ENCODE results near the gene ZNF292. TPM values are rescaled to one million over a fixed set of nuclear protein-coding genes. Genes with fewer than 3 reads are reported as not detected.

The ZNF292 gene
- total RNA-seq, 1 donor from 2014 or later: 43.1 TPM

- H3K4me3 ChIP-seq: no peak overlapping the region
- no peak overlapping the region for H3K27ac ChIP-seq
- H3K27me3 ChIP-seq (ENCODE audit: low read depth): no peaks in the 10 kb centered on the region
- no peaks in the 10 kb centered on the region for H3K9me3 ChIP-seq
- no peak for TF ChIP-seq CTCF (IDR thresholded peaks at IDR 0.05)
- H3K4me1 ChIP-seq: no peaks in the 10 kb centered on the region
- H3K36me3 ChIP-seq: no peaks in the 10 kb centered on the region
- ATAC-seq (no peak), DNase-seq (no peak)
- intact Hi-C loops (cut with DNase I): no loop called here
These were observed 127.4 kb downstream of the ZNF292 start for GRCh38 chr6:87282743-87283142.

GRCh38 chr6:87283461-87283860 is 128.1 kb downstream of the ZNF292 start:
- no peak for TF ChIP-seq CTCF (IDR thresholded peaks at IDR 0.05)
- no peaks in the 10 kb centered on the region for H3K9me3 ChIP-seq
- no peak for ATAC-seq
- no peaks in the 10 kb centered on the region for H3K4me1 ChIP-seq
- no peaks in the 10 kb centered on the region for H3K27me3 ChIP-seq (ENCODE audit: low read depth)
- intact Hi-C loops (cut with DNase I): no loop called here
- H3K27ac ChIP-seq: no peak overlapping the region
- DNase-seq: no peak
- H3K4me3 ChIP-seq: no peak overlapping the region
- no peaks in the 10 kb centered on the region for H3K36me3 ChIP-seq

- H3K36me3 ChIP-seq: no peaks in the 10 kb centered on the region
- H3K27ac ChIP-seq: no peak overlapping the region
- no peaks in the 10 kb centered on the region for H3K9me3 ChIP-seq
- peaks cover 7% of the 10 kb centered on the region for H3K27me3 ChIP-seq (ENCODE audit: low read depth)
- DNase-seq: no peak
- no peak for TF ChIP-seq CTCF (IDR thresholded peaks at IDR 0.05)
- intact Hi-C loops (cut with DNase I): no loop called here
- no peaks in the 10 kb centered on the region for H3K4me1 ChIP-seq
- ATAC-seq: no peak
- H3K4me3 ChIP-seq: no peak overlapping the region
These were observed 131.9 kb downstream of the ZNF292 start for GRCh38 chr6:87287251-87287650.

GRCh38 chr6:87289571-87289970 is 134.2 kb downstream of the ZNF292 start:
- Histone ChIP-seq H3K36me3 (no peaks in the 10 kb centered on the region), H3K27ac (no peak overlapping the region), H3K27me3 (ENCODE audit: low read depth) (peaks cover 11% of the 10 kb centered on the region), H3K4me3 (no peak overlapping the region), H3K4me1 (no peaks in the 10 kb centered on the region), H3K9me3 (no peaks in the 10 kb centered on the region)
- TF ChIP-seq CTCF (IDR thresholded peaks at IDR 0.05): no peak
- ATAC-seq (no peak), DNase-seq (no peak)
- intact Hi-C loops (cut with DNase I): no loop called here

GRCh38 chr6:87291883-87292282 is 136.5 kb downstream of the ZNF292 start:
- no peaks in the 10 kb centered on the region for H3K4me1 ChIP-seq
- no peaks in the 10 kb centered on the region for H3K9me3 ChIP-seq
- no peak for DNase-seq
- peaks cover 11% of the 10 kb centered on the region for H3K27me3 ChIP-seq (ENCODE audit: low read depth)
- H3K36me3 ChIP-seq: no peaks in the 10 kb centered on the region
- H3K4me3 ChIP-seq: no peak overlapping the region
- intact Hi-C loops (cut with DNase I): no loop called here
- no peak overlapping the region for H3K27ac ChIP-seq
- ATAC-seq: no peak
- TF ChIP-seq CTCF (IDR thresholded peaks at IDR 0.05): no peak

GRCh38 chr6:87293526-87293925 is 138.2 kb downstream of the ZNF292 start:
- ATAC-seq (no peak), DNase-seq (no peak)
- H3K4me1 ChIP-seq: no peaks in the 10 kb centered on the region
- no peak overlapping the region for H3K27ac ChIP-seq
- no peaks in the 10 kb centered on the region for H3K36me3 ChIP-seq
- peaks cover 11% of the 10 kb centered on the region for H3K27me3 ChIP-seq (ENCODE audit: low read depth)
- intact Hi-C loops (cut with DNase I): no loop called here
- no peak overlapping the region for H3K4me3 ChIP-seq
- TF ChIP-seq CTCF (IDR thresholded peaks at IDR 0.05): no peak
- no peaks in the 10 kb centered on the region for H3K9me3 ChIP-seq
